Fibroblast of mammary gland (primary cell): ENCODE measurements around the gene TSPAN7.

Experiments
- DNase-seq: peaks from one replicate; pipeline ENCODE4 v3.0.0-alpha.2; 2010; ENCODE audit warnings: low read depth
- H3K4me3 ChIP-seq: 2 replicates; pipeline ENCODE4 v1.5.1; 2011; ENCODE audit warnings: low read depth, mild to moderate bottlenecking, low read length, moderate library complexity; ENCODE audit not compliant: control insufficient read depth
- CTCF ChIP-seq: conservative IDR thresholded peaks from 2 replicates; pipeline ENCODE4 v1.5.1; 2011; ENCODE audit warnings: low read depth, low read length, inconsistent platforms; ENCODE audit not compliant: control insufficient read depth, insufficient read depth

Gene TSPAN7

GRCh38 chrX:38538134-38538533 lies 23.2 kb upstream of the TSPAN7 start:
- TF ChIP-seq CTCF = no peak
- no peak overlapping the region for H3K4me3 ChIP-seq
- DNase-seq = no peak

GRCh38 chrX:38539748-38540147 lies 21.6 kb upstream of the TSPAN7 start:
- DNase-seq = no peak
- no peak for TF ChIP-seq CTCF
- H3K4me3 ChIP-seq = no peak overlapping the region

- DNase-seq = no peak
- H3K4me3 ChIP-seq = no peak overlapping the region
- TF ChIP-seq CTCF = no peak
Measured at GRCh38 chrX:38548508-38548907, 12.8 kb upstream of the TSPAN7 start.

- no peak for TF ChIP-seq CTCF
- DNase-seq = no peak
- no peak overlapping the region for H3K4me3 ChIP-seq
Measured at GRCh38 chrX:38552721-38553120, 8.6 kb upstream of the TSPAN7 start.

- H3K4me3 ChIP-seq = no peak overlapping the region
- TF ChIP-seq CTCF = no peak
- DNase-seq = peak; percentile 34
Measured at GRCh38 chrX:38558686-38559085, 2.7 kb upstream of the TSPAN7 start.

- peak overlapping the region; percentile 41 for H3K4me3 ChIP-seq
- TF ChIP-seq CTCF = no peak
- DNase-seq = no peak
Measured at GRCh38 chrX:38560776-38561125, 591 bp upstream of the TSPAN7 start.
